Measurements from ENCODE around the gene RUNX1. TPM values are rescaled to one million over a fixed set of nuclear protein-coding genes. Genes with fewer than 3 reads are reported as not detected.
A peak's percentile ranks its signal among the peaks of the same experiment; 100 is the strongest.

Gene RUNX1
- total and polyA plus RNA-seq, 10 of the 15 experiments (the other 5 are each of a cell fraction or from before 2014, with no cell fraction given): 0.90 to 15.2 (median 4.1) TPM

DNA sequence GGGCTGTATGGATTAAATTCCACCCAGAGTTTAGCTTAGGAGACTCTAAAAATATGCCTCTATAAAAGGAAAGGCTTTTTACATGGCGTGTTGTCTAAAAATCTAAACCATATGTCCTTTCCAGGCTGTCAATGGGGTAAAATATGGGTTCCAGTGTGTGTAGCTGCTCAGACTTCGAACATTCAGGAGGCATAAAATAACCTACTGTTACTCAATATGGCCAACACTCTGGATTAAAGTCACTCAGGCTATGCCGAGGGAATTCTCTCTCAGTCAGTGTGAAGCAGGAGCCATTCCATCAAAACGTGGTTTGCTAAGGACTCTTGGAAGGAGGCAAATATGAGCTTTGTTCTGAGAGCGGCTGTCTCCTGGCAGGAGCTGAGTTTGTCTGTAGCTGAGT is 135.3 kb downstream of the RUNX1 start (continued):
- TF ChIP-seq, protein P1, sequence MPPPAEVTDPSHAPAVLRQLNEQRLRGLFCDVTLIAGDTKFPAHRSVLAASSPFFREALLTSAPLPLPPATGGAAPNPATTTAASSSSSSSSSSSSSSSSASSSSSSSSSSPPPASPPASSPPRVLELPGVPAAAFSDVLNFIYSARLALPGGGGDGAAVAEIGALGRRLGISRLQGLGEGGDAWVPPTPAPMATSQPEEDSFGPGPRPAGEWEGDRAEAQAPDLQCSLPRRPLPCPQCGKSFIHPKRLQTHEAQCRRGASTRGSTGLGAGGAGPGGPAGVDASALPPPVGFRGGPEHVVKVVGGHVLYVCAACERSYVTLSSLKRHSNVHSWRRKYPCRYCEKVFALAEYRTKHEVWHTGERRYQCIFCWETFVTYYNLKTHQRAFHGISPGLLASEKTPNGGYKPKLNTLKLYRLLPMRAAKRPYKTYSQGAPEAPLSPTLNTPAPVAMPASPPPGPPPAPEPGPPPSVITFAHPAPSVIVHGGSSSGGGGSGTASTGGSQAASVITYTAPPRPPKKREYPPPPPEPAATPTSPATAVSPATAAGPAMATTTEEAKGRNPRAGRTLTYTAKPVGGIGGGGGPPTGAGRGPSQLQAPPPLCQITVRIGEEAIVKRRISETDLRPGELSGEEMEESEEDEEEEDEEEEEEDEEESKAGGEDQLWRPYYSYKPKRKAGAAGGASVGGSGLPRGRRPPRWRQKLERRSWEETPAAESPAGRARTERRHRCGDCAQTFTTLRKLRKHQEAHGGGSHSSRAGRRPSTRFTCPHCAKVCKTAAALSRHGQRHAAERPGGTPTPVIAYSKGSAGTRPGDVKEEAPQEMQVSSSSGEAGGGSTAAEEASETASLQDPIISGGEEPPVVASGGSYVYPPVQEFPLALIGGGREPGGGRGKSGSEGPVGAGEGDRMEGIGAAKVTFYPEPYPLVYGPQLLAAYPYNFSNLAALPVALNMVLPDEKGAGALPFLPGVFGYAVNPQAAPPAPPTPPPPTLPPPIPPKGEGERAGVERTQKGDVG (CRISPR knock-in tag; IDR thresholded peaks at IDR 0.05): no peak
- no peak for TF ChIP-seq POLR2AphosphoS5 (IDR thresholded peaks at IDR 0.05; ENCODE audit: low read length)
- no peak for TF ChIP-seq ETV6 (conservative IDR thresholded peaks at IDR 0.05 in 1 of 2, IDR thresholded peaks at IDR 0.05 in 1 of 2; ENCODE audit: borderline replicate concordance in 1 of 2, low read depth in 1 of 2)

DNA sequence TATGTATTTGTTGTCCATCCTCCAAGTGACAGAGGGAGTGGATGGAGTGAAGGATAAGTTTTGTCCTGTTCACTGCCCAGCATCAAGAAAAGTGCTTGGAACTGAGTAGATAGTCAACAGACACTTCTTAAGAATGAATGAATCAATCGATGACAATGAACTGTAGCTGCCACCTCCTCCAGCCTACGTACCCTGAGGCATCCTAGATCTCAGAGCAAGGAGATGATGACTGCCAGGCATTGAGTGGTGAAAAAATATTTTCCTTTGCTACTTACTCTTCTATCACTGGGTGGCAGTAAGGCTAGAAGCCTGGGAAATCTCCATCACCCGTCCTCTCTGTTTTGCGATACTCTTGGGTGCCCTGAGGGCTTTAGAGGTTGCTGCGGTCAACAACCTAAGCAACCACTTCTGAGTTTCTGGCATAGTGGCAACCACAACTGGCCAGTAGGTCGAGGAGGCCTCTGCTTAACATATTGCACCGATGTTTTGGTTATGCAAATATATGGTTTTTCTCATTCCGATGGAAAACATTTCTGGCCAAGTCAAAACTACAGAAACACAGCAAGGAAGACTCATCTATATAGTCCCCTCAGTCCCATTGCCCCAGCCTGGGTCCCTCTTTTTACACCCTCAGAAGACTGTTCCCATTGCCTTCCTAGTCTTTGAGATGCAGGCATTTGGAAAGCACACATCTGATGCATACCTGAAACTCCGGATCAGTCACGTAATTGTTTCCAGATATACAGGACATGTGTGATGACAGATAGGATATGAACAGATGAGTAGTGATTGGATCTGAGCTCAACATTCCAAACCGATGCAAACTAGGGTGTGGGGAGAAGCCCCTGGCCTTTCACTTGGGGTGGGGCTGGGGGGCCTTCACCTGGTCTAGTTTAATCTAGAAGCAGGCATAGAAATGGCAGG is 136.8 kb downstream of the RUNX1 start:
- intact Hi-C loops (cut with micrococcal nuclease; ENCODE audit: unreplicated experiment): no loop called here
- no TSS peak for BruUV-seq (replicated peaks)
- ChIA-PET CTCF (no interaction called here), RAD21 (ENCODE audit: unreplicated experiment) (interaction anchor here (0.8 kb wide), 1 partner anchor 167 kb away, joined by 3 read pairs; no protein-coding TSS in a partner anchor), POLR2A (no interaction called here), SMC1A (ENCODE audit: uncharacterized antibody, unreplicated experiment) (no interaction called here)
- WGBS (ENCODE audit: insufficient coverage, insufficient replicate concordance, low lambda C conversion rate, missing lambda C conversion rate): 14% methylated on average over 11 of the region's 11 CpGs
- Histone ChIP-seq H3K36me3 (ENCODE audit: control insufficient read depth in 2 of 2, insufficient read depth in 2 of 2, low read length in 1 of 2) (no peaks in the 10 kb centered on the region), H3K9me3 (replicated peaks; ENCODE audit: control insufficient read depth, insufficient read depth, low read length) (no peaks in the 10 kb centered on the region), H2AFZ (ENCODE audit: control insufficient read depth, low read depth, low read length) (no peak overlapping the region), H3K4me2 (ENCODE audit: control insufficient read depth, insufficient read depth) (no peak overlapping the region; the same call in 1 of the 2 replicates), H3K9ac (ENCODE audit: control insufficient read depth, insufficient read depth, low read length) (no peak overlapping the region), H4K20me1 (ENCODE audit: control insufficient read depth, insufficient read depth) (peaks cover 7% of the 10 kb centered on the region), H3K4me1 (ENCODE audit: control insufficient read depth, insufficient read depth, low read length) (peaks cover 25% of the 10 kb centered on the region), H3K4me3 (no peak overlapping the region), H3K27me3 (replicated peaks in 1 of 2; ENCODE audit: control insufficient read depth in 2 of 2, insufficient read depth in 2 of 2, low read length in 1 of 2) (peaks cover 0 to 11% of the 10 kb centered on the region in 2 experiments; a peak in 2 of 4 replicates), H3K27ac (ENCODE audit: control insufficient read depth, insufficient read depth) (no peak overlapping the region), H3K79me2 (ENCODE audit: control insufficient read depth, insufficient read depth, low read length) (no peaks in the 10 kb centered on the region)
- FAIRE-seq: peak; percentile 78
- in situ Hi-C loops (cut with MboI): no loop called here
- DNase-seq (ENCODE audit: low read depth, low spot score): no peak
- ATAC-seq: peak; percentile 29; the same call in 2 of the 3 replicates
- TF ChIP-seq, protein P2, sequence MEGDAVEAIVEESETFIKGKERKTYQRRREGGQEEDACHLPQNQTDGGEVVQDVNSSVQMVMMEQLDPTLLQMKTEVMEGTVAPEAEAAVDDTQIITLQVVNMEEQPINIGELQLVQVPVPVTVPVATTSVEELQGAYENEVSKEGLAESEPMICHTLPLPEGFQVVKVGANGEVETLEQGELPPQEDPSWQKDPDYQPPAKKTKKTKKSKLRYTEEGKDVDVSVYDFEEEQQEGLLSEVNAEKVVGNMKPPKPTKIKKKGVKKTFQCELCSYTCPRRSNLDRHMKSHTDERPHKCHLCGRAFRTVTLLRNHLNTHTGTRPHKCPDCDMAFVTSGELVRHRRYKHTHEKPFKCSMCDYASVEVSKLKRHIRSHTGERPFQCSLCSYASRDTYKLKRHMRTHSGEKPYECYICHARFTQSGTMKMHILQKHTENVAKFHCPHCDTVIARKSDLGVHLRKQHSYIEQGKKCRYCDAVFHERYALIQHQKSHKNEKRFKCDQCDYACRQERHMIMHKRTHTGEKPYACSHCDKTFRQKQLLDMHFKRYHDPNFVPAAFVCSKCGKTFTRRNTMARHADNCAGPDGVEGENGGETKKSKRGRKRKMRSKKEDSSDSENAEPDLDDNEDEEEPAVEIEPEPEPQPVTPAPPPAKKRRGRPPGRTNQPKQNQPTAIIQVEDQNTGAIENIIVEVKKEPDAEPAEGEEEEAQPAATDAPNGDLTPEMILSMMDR (IDR thresholded peaks at IDR 0.05 in 2 of 3, conservative IDR thresholded peaks at IDR 0.05 in 1 of 3; ENCODE audit: control insufficient read depth in 2 of 3, extremely low read depth in 1 of 3, insufficient read depth in 1 of 3, low read depth in 3 of 3, low read length in 3 of 3): peak in 2 of 3 experiments; percentile 6 to 12; a peak in 1 of 6 replicates
- TF ChIP-seq, protein P3, sequence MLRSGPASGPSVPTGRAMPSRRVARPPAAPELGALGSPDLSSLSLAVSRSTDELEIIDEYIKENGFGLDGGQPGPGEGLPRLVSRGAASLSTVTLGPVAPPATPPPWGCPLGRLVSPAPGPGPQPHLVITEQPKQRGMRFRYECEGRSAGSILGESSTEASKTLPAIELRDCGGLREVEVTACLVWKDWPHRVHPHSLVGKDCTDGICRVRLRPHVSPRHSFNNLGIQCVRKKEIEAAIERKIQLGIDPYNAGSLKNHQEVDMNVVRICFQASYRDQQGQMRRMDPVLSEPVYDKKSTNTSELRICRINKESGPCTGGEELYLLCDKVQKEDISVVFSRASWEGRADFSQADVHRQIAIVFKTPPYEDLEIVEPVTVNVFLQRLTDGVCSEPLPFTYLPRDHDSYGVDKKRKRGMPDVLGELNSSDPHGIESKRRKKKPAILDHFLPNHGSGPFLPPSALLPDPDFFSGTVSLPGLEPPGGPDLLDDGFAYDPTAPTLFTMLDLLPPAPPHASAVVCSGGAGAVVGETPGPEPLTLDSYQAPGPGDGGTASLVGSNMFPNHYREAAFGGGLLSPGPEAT (IDR thresholded peaks at IDR 0.05; ENCODE audit: low read depth): no peak
- TF ChIP-seq NFIC (IDR thresholded peaks at IDR 0.05; ENCODE audit: low read depth, low read length) (peak; percentile 55; the same call in 1 of the 2 replicates), TAF1 (IDR thresholded peaks at IDR 0.05; ENCODE audit: borderline replicate concordance, low read depth, low read length) (no peak), JUND (IDR thresholded peaks at IDR 0.05; ENCODE audit: low read depth, low read length) (no peak), RUNX3 (IDR thresholded peaks at IDR 0.05; ENCODE audit: low read length) (peak; percentile 94), EED (IDR thresholded peaks at IDR 0.05; ENCODE audit: low read depth) (peak; percentile 43; the same call in 1 of the 2 replicates)
- TF ChIP-seq, protein P4, sequence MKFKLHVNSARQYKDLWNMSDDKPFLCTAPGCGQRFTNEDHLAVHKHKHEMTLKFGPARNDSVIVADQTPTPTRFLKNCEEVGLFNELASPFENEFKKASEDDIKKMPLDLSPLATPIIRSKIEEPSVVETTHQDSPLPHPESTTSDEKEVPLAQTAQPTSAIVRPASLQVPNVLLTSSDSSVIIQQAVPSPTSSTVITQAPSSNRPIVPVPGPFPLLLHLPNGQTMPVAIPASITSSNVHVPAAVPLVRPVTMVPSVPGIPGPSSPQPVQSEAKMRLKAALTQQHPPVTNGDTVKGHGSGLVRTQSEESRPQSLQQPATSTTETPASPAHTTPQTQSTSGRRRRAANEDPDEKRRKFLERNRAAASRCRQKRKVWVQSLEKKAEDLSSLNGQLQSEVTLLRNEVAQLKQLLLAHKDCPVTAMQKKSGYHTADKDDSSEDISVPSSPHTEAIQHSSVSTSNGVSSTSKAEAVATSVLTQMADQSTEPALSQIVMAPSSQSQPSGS (IDR thresholded peaks at IDR 0.05; ENCODE audit: low read length): peak; percentile 14; the same call in 1 of the 2 replicates

Data from GM12878 (cell line).